GM12878 (cell line): ENCODE measurements around the gene OR2A42. TPM values are rescaled to one million over a fixed set of nuclear protein-coding genes. Genes with fewer than 3 reads are reported as not detected.
"Not testable (repeated sequence)": the region's sequence is repeated elsewhere in the genome, so short reads cannot be mapped to it uniquely, and the experiment has no call there.

ENCODE experiments used
- ATAC-seq: fragments of 200-7000 bp; cut with Tn5 transposase; 3 replicates; pipeline ENCODE4 v1.9.1; 2020; ENCODE audit warnings: mild to moderate bottlenecking, moderate library complexity
- BruUV-seq: library from RNA; stranded (reverse); fragments of 400-500 nt; replicated peaks from 2 replicates; lab custom pipeline; 2021; lab: Mats Ljungman, UMichigan
- CTCF ChIA-PET: fragments of 300-600 bp; sonication (Branson Sonifier 250); formaldehyde crosslinking; extraction: SDS; loops from one replicate; lab custom pipeline; 2021; ENCODE audit warnings: inconsistent platforms; lab: Yijun Ruan, JAX
- POLR2A ChIA-PET: fragments of 350-600 bp; formaldehyde crosslinking; extraction: SDS; loops from one replicate; lab custom pipeline; 2021; ENCODE audit warnings: inconsistent platforms; lab: Charles Lee
- RAD21 ChIA-PET: fragments of 300-600 bp; sonication (Branson Sonifier 250); formaldehyde crosslinking; loops from one replicate; lab custom pipeline; 2023; ENCODE audit warnings: antibody characterized with exemption; ENCODE audit not compliant: unreplicated experiment; lab: Charles Lee
- SMC1A ChIA-PET: fragments of 300-600 bp; sonication (Branson Sonifier 250); formaldehyde crosslinking; loops from one replicate; lab custom pipeline; 2023; ENCODE audit not compliant: unreplicated experiment, uncharacterized antibody; lab: Charles Lee
- DNase-seq: peaks from one replicate; pipeline ENCODE4 v3.0.0-alpha.2; 2011; ENCODE audit warnings: low read depth, low spot score
- FAIRE-seq: peaks from 3 replicates; lab custom pipeline; 2011; peaks lifted over from hg19 to GRCh38; lab: Jason Lieb, UNC
- H2AFZ ChIP-seq: 2 replicates; pipeline ENCODE4 v1.6.0; 2011; ENCODE audit warnings: low read depth, low read length, control low read depth; ENCODE audit not compliant: control insufficient read depth
- H3K27ac ChIP-seq: 2 replicates; pipeline ENCODE4 v1.5.1; 2011; ENCODE audit warnings: control low read depth; ENCODE audit not compliant: control insufficient read depth, insufficient read depth
- H3K27me3 ChIP-seq, 2 experiments: replicated peaks in 1 of 2; 2 replicates each; pipeline versions ENCODE4 v1.6.0 to v1.6.1; 2011; ENCODE audit warnings: low read length in 1 of 2; ENCODE audit not compliant: control insufficient read depth in 2 of 2, insufficient read depth in 2 of 2
- H3K36me3 ChIP-seq, 2 experiments: 2 replicates each; pipeline ENCODE4 v1.5.1; 2011; ENCODE audit warnings: low read length in 1 of 2; ENCODE audit not compliant: control insufficient read depth in 2 of 2, insufficient read depth in 2 of 2
- H3K4me1 ChIP-seq: 2 replicates; pipeline ENCODE4 v1.6.1; 2011; ENCODE audit warnings: mild to moderate bottlenecking, low read length, moderate library complexity, mixed read lengths; ENCODE audit not compliant: control insufficient read depth, insufficient read depth
- H3K4me2 ChIP-seq: 2 replicates; pipeline ENCODE4 v1.6.0; 2011; ENCODE audit warnings: control low read depth; ENCODE audit not compliant: control insufficient read depth, insufficient read depth
- H3K4me3 ChIP-seq: fragments of 200-600 bp; sonication (generic); 2 replicates; pipeline ENCODE4 v1.5.1; 2016
- H3K79me2 ChIP-seq: 2 replicates; pipeline ENCODE4 v1.6.0; 2011; ENCODE audit warnings: low read length; ENCODE audit not compliant: control insufficient read depth, insufficient read depth
- H3K9ac ChIP-seq: 2 replicates; pipeline ENCODE4 v1.8.0; 2011; ENCODE audit warnings: low read length, control low read depth, mixed read lengths; ENCODE audit not compliant: control insufficient read depth, insufficient read depth
- H3K9me3 ChIP-seq: replicated peaks from 3 replicates; pipeline ENCODE4 v1.5.1; 2011; ENCODE audit warnings: mild to moderate bottlenecking, low read length; ENCODE audit not compliant: control insufficient read depth, insufficient read depth
- H4K20me1 ChIP-seq: 2 replicates; pipeline ENCODE4 v1.6.0; 2011; ENCODE audit not compliant: control insufficient read depth, insufficient read depth
- CTCF ChIP-seq, 3 experiments: IDR thresholded peaks in 2 of 3; conservative IDR thresholded peaks in 1 of 3; 2 replicates each; pipeline ENCODE4 v1.5.1; 2011; ENCODE audit warnings: low read depth in 3 of 3, low read length in 3 of 3, mild to moderate bottlenecking in 3 of 3, control low read depth in 2 of 3, moderate library complexity in 2 of 3, inconsistent platforms in 1 of 3, mixed read lengths in 1 of 3; ENCODE audit not compliant: control insufficient read depth in 2 of 3, insufficient read depth in 1 of 3; ENCODE audit errors: extremely low read depth in 1 of 3
- RAD21 ChIP-seq: IDR thresholded peaks from 2 replicates; pipeline ENCODE4 v1.6.1; 2011; ENCODE audit warnings: mild to moderate bottlenecking, low read depth, low read length, moderate library complexity; ENCODE audit not compliant: insufficient read depth
- SMC3 ChIP-seq: IDR thresholded peaks from 2 replicates; pipeline ENCODE4 v1.6.1; 2011; ENCODE audit warnings: low read length, improper control_type of control experiment, borderline replicate concordance
- WGBS: methylation state at CpG from one replicate; pipeline ENCODE4 v1.1.6; 2016; ENCODE audit warnings: low lambda C conversion rate; ENCODE audit not compliant: insufficient replicate concordance, insufficient coverage; ENCODE audit errors: missing lambda C conversion rate; 5-methylcytosine and 5-hydroxymethylcytosine counted together
- in situ Hi-C: fragments of 300-500 bp; cut with MboI; formaldehyde crosslinking; loops from 9 replicates; pipeline ENCODE4 v1.14.3; 2018; ENCODE audit warnings: mixed read lengths
- intact Hi-C: fragments of 100-400 bp; cut with micrococcal nuclease; formaldehyde crosslinking; loops from one replicate; pipeline ENCODE4 v1.14.2; 2022; ENCODE audit not compliant: unreplicated experiment
- polyA plus RNA-seq, 11 experiments: library from polyadenylated mRNA; depleted of rRNA in 4 of 11; unstranded in 6 of 11; stranded (reverse) in 5 of 11; fragments of >200 nt; fragmentation: Nextera tagmentation in 4 of 11; fragmentation: Illumina TruSeq in 1 of 11; extraction: Ambion mirVana in 4 of 11; extraction: Trizol in 1 of 11; gene quantifications; 1 replicate in 1 of 11; 2 replicates in 10 of 11; pipeline versions ENCODE4 v1.2.1 to v1.2.3, GENCODE V29; 2011 to 2016; ENCODE audit warnings: inconsistent platforms in 2 of 11, missing spikeins in 2 of 11, low read depth in 1 of 11
- total RNA-seq, 4 experiments: library from RNA; depleted of rRNA in 3 of 4; stranded (reverse); fragments of >200 nt in 3 of 4; fragmentation: Illumina TruSeq in 1 of 4; extraction: Trizol in 1 of 4; gene quantifications; 2 replicates each; pipeline versions ENCODE4 v1.2.1 to v1.2.3, GENCODE V29; 2013 to 2021

Gene OR2A42
- total and polyA plus RNA-seq, 10 of the 15 experiments (the other 5 are each of a cell fraction or from before 2014, with no cell fraction given): under 0.01 to 0.42 (median 0.05) TPM; not detected in 4

GRCh38 chr7:144178380-144179164, 60.8 kb downstream of the OR2A42 start:
- H3K9me3 ChIP-seq, BruUV-seq, H2AFZ ChIP-seq, in situ Hi-C loops, H3K9ac ChIP-seq, H3K27me3 ChIP-seq, POLR2A ChIA-PET, H3K27ac ChIP-seq, H3K79me2 ChIP-seq, H3K36me3 ChIP-seq, H3K4me3 ChIP-seq, H4K20me1 ChIP-seq, H3K4me2 ChIP-seq, RAD21 ChIA-PET, H3K4me1 ChIP-seq: not testable (repeated sequence)
- SMC1A ChIA-PET: interaction anchor here (1.1 kb wide), 1 partner anchor 50 kb away, joined by 3 read pairs; no protein-coding TSS in a partner anchor
- WGBS: 0% methylated on average over 4 of the region's 10 CpGs
- DNase-seq (peak; percentile 3), FAIRE-seq (peak; percentile 57), ATAC-seq (peak; percentile 100)
- intact Hi-C loops: loop anchor here (5.0 kb wide), 1 partner anchor 214 kb away; no protein-coding TSS in a partner anchor
- TF ChIP-seq CTCF (IDR thresholded peaks at IDR 0.05 in 2 of 3, conservative IDR thresholded peaks at IDR 0.05 in 1 of 3; ENCODE audit: control insufficient read depth in 2 of 3, extremely low read depth in 1 of 3, insufficient read depth in 1 of 3, low read depth in 3 of 3, low read length in 3 of 3): peak; percentile 20 to 43 (median 29); a peak in 4 of 6 replicates
- TF ChIP-seq SMC3: peak; percentile 22; the same call in 1 of the 2 replicates
- TF ChIP-seq RAD21: peak; percentile 50
- CTCF ChIA-PET: interaction anchor here (1.5 to 1.8 kb wide), 3 partner anchors 10 to 259 kb away, joined by 4 to 14 read pairs (median 7); no protein-coding TSS in a partner anchor

Other genes starting within 250 kb of the OR2A42 start
Only the 7 nearest of the 13 such genes appear.
- not detected in 2 replicates for gene OR2A14, start 116.4 kb downstream of the OR2A42 start, total RNA-seq (2014; rRNA removed)
- gene OR2A14, start 116.4 kb downstream of the OR2A42 start, total RNA-seq (2014; rRNA removed; fragmentation: Illumina TruSeq; extraction: Trizol): not detected in 2 replicates
- gene OR2A14, start 116.4 kb downstream of the OR2A42 start, total RNA-seq (2021): not detected in 2 replicates
- gene OR2A14, start 116.4 kb downstream of the OR2A42 start, polyA plus RNA-seq (2011; rRNA removed): not detected in 2 replicates
- not detected in 2 replicates for gene OR2A14, start 116.4 kb downstream of the OR2A42 start, polyA plus RNA-seq (2014; fragmentation: Illumina TruSeq; extraction: Trizol)
- not detected for gene OR2A14, start 116.4 kb downstream of the OR2A42 start, polyA plus RNA-seq (2014; fragmentation: Nextera tagmentation; extraction: Ambion mirVana)
- gene OR2A14, start 116.4 kb downstream of the OR2A42 start, polyA plus RNA-seq (2014; rRNA removed): not detected in 2 replicates
- gene OR2A14, start 116.4 kb downstream of the OR2A42 start, polyA plus RNA-seq (2016; fragmentation: Nextera tagmentation; extraction: Ambion mirVana): not detected
- gene CTAGE4, start 56.1 kb downstream of the OR2A42 start, total RNA-seq (2014; rRNA removed): 1.2 and 1.6 TPM in 2 replicates
- 0.94 and 1.2 TPM in 2 replicates for gene CTAGE4, start 56.1 kb downstream of the OR2A42 start, total RNA-seq (2014; rRNA removed; fragmentation: Illumina TruSeq; extraction: Trizol)
- gene CTAGE4, start 56.1 kb downstream of the OR2A42 start, total RNA-seq (2021): 1.3 and 1.5 TPM in 2 replicates
- 1.0 and 1.2 TPM in 2 replicates for gene CTAGE4, start 56.1 kb downstream of the OR2A42 start, polyA plus RNA-seq (2011; rRNA removed)
- gene CTAGE4, start 56.1 kb downstream of the OR2A42 start, polyA plus RNA-seq (2014; fragmentation: Illumina TruSeq; extraction: Trizol): 1.5 and 2.2 TPM in 2 replicates
- gene CTAGE4, start 56.1 kb downstream of the OR2A42 start, polyA plus RNA-seq (2014; fragmentation: Nextera tagmentation; extraction: Ambion mirVana): under 1 TPM; 0.09 to 0.21 TPM
- gene CTAGE4, start 56.1 kb downstream of the OR2A42 start, polyA plus RNA-seq (2014; rRNA removed): 1.0 and 1.8 TPM in 2 replicates
- gene CTAGE4, start 56.1 kb downstream of the OR2A42 start, polyA plus RNA-seq (2016; fragmentation: Nextera tagmentation; extraction: Ambion mirVana): under 1 TPM in 1 of 2 experiments, not detected in 1; 0.90 TPM
- gene ARHGEF35, start 43.8 kb downstream of the OR2A42 start, total RNA-seq (2014; rRNA removed): 2.4 and 2.9 TPM in 2 replicates
- 7.5 and 7.6 TPM in 2 replicates for gene ARHGEF35, start 43.8 kb downstream of the OR2A42 start, total RNA-seq (2014; rRNA removed; fragmentation: Illumina TruSeq; extraction: Trizol)
- gene ARHGEF35, start 43.8 kb downstream of the OR2A42 start, total RNA-seq (2021): 8.8 and 9.7 TPM in 2 replicates
- gene ARHGEF35, start 43.8 kb downstream of the OR2A42 start, polyA plus RNA-seq (2011; rRNA removed): 0.39 and 0.88 TPM in 2 replicates
- gene ARHGEF35, start 43.8 kb downstream of the OR2A42 start, polyA plus RNA-seq (2014; fragmentation: Illumina TruSeq; extraction: Trizol): 9.2 and 10.8 TPM in 2 replicates
- 1 to 10 TPM; 1.1 to 1.6 TPM for gene ARHGEF35, start 43.8 kb downstream of the OR2A42 start, polyA plus RNA-seq (2014; fragmentation: Nextera tagmentation; extraction: Ambion mirVana)
- 3.4 and 3.7 TPM in 2 replicates for gene ARHGEF35, start 43.8 kb downstream of the OR2A42 start, polyA plus RNA-seq (2014; rRNA removed)
- gene ARHGEF35, start 43.8 kb downstream of the OR2A42 start, polyA plus RNA-seq (2016; fragmentation: Nextera tagmentation; extraction: Ambion mirVana): 1 to 10 TPM; 5.7 to 6.6 TPM
- gene OR2A7, start 25.2 kb upstream of the OR2A42 start, total RNA-seq (2014; rRNA removed): 0.96 and 1.7 TPM in 2 replicates
- 0.94 and 1.2 TPM in 2 replicates for gene OR2A7, start 25.2 kb upstream of the OR2A42 start, total RNA-seq (2014; rRNA removed; fragmentation: Illumina TruSeq; extraction: Trizol)
- 1.5 and 2.3 TPM in 2 replicates for gene OR2A7, start 25.2 kb upstream of the OR2A42 start, total RNA-seq (2021)
- 0.84 and 1.1 TPM in 2 replicates for gene OR2A7, start 25.2 kb upstream of the OR2A42 start, polyA plus RNA-seq (2011; rRNA removed)
- 2.0 and 2.3 TPM in 2 replicates for gene OR2A7, start 25.2 kb upstream of the OR2A42 start, polyA plus RNA-seq (2014; fragmentation: Illumina TruSeq; extraction: Trizol)
- under 1 TPM; 0.37 to 0.55 TPM for gene OR2A7, start 25.2 kb upstream of the OR2A42 start, polyA plus RNA-seq (2014; fragmentation: Nextera tagmentation; extraction: Ambion mirVana)
- 0.76 and 0.95 TPM in 2 replicates for gene OR2A7, start 25.2 kb upstream of the OR2A42 start, polyA plus RNA-seq (2014; rRNA removed)
- under 1 TPM; 0.34 to 0.72 TPM for gene OR2A7, start 25.2 kb upstream of the OR2A42 start, polyA plus RNA-seq (2016; fragmentation: Nextera tagmentation; extraction: Ambion mirVana)
- 0.44 and 0.62 TPM in 2 replicates for gene CTAGE8, start 29.7 kb upstream of the OR2A42 start, total RNA-seq (2014; rRNA removed)
- 1.1 and 1.4 TPM in 2 replicates for gene CTAGE8, start 29.7 kb upstream of the OR2A42 start, total RNA-seq (2014; rRNA removed; fragmentation: Illumina TruSeq; extraction: Trizol)
- gene CTAGE8, start 29.7 kb upstream of the OR2A42 start, total RNA-seq (2021): 0.67 and 1.4 TPM in 2 replicates
- gene CTAGE8, start 29.7 kb upstream of the OR2A42 start, polyA plus RNA-seq (2011; rRNA removed): 0.69 and 1.4 TPM in 2 replicates
- gene CTAGE8, start 29.7 kb upstream of the OR2A42 start, polyA plus RNA-seq (2014; fragmentation: Illumina TruSeq; extraction: Trizol): 1.1 and 1.5 TPM in 2 replicates
- gene CTAGE8, start 29.7 kb upstream of the OR2A42 start, polyA plus RNA-seq (2014; fragmentation: Nextera tagmentation; extraction: Ambion mirVana): under 1 TPM; 0.39 to 0.64 TPM
- 0.34 and 1.1 TPM in 2 replicates for gene CTAGE8, start 29.7 kb upstream of the OR2A42 start, polyA plus RNA-seq (2014; rRNA removed)
- gene CTAGE8, start 29.7 kb upstream of the OR2A42 start, polyA plus RNA-seq (2016; fragmentation: Nextera tagmentation; extraction: Ambion mirVana): under 1 TPM; 0.09 to 0.38 TPM
- gene OR2A1, start 72.8 kb upstream of the OR2A42 start, total RNA-seq (2014; rRNA removed): 0.11 TPM in 1 of 2 replicates, not detected in the other
- 0.04 TPM in 1 of 2 replicates, not detected in the other for gene OR2A1, start 72.8 kb upstream of the OR2A42 start, total RNA-seq (2014; rRNA removed; fragmentation: Illumina TruSeq; extraction: Trizol)
- not detected in 2 replicates for gene OR2A1, start 72.8 kb upstream of the OR2A42 start, total RNA-seq (2021)
- gene OR2A1, start 72.8 kb upstream of the OR2A42 start, polyA plus RNA-seq (2011; rRNA removed): not detected in 2 replicates
- 0.04 TPM in 1 of 2 replicates, not detected in the other for gene OR2A1, start 72.8 kb upstream of the OR2A42 start, polyA plus RNA-seq (2014; fragmentation: Illumina TruSeq; extraction: Trizol)
- under 1 TPM; 0.05 to 0.10 TPM for gene OR2A1, start 72.8 kb upstream of the OR2A42 start, polyA plus RNA-seq (2014; fragmentation: Nextera tagmentation; extraction: Ambion mirVana)
- gene OR2A1, start 72.8 kb upstream of the OR2A42 start, polyA plus RNA-seq (2014; rRNA removed): 0.06 and 0.44 TPM in 2 replicates
- under 1 TPM; 0.05 to 0.24 TPM for gene OR2A1, start 72.8 kb upstream of the OR2A42 start, polyA plus RNA-seq (2016; fragmentation: Nextera tagmentation; extraction: Ambion mirVana)
- gene ARHGEF5, start 115.8 kb upstream of the OR2A42 start, total RNA-seq (2014; rRNA removed): 6.9 and 7.6 TPM in 2 replicates
- gene ARHGEF5, start 115.8 kb upstream of the OR2A42 start, total RNA-seq (2014; rRNA removed; fragmentation: Illumina TruSeq; extraction: Trizol): 6.1 and 6.5 TPM in 2 replicates
- 15.8 and 17.2 TPM in 2 replicates for gene ARHGEF5, start 115.8 kb upstream of the OR2A42 start, total RNA-seq (2021)
- 3.2 and 4.2 TPM in 2 replicates for gene ARHGEF5, start 115.8 kb upstream of the OR2A42 start, polyA plus RNA-seq (2011; rRNA removed)
- gene ARHGEF5, start 115.8 kb upstream of the OR2A42 start, polyA plus RNA-seq (2014; fragmentation: Illumina TruSeq; extraction: Trizol): 8.3 and 11.0 TPM in 2 replicates
- gene ARHGEF5, start 115.8 kb upstream of the OR2A42 start, polyA plus RNA-seq (2014; fragmentation: Nextera tagmentation; extraction: Ambion mirVana): 1 to 10 TPM; 1.6 to 3.1 TPM
- gene ARHGEF5, start 115.8 kb upstream of the OR2A42 start, polyA plus RNA-seq (2014; rRNA removed): 11.7 and 14.3 TPM in 2 replicates
- 1 to 10 TPM; 8.0 to 9.5 TPM for gene ARHGEF5, start 115.8 kb upstream of the OR2A42 start, polyA plus RNA-seq (2016; fragmentation: Nextera tagmentation; extraction: Ambion mirVana)